Measurements from ENCODE around the gene DYNLT2.
"Not testable (repeated sequence)": the region's sequence is repeated elsewhere in the genome, so short reads cannot be mapped to it uniquely, and the experiment has no call there.

DYNLT2 gene

GRCh38 chr6:169783401-169783800, 32.0 kb upstream of the DYNLT2 start:
- DNase-seq = no peak

GRCh38 chr6:169782966-169783365, 31.6 kb upstream of the DYNLT2 start:
- DNase-seq = no peak

- DNase-seq = no peak
Observed at GRCh38 chr6:169780571-169781091, 29.3 kb upstream of the DYNLT2 start.

- DNase-seq = no peak
Observed at GRCh38 chr6:169779896-169780295, 28.5 kb upstream of the DYNLT2 start.

- DNase-seq = no peak
Observed at GRCh38 chr6:169779092-169779815, 27.9 kb upstream of the DYNLT2 start.

- DNase-seq = no peak
Observed at GRCh38 chr6:169778646-169779045, 27.3 kb upstream of the DYNLT2 start.

- no peak for DNase-seq
Observed at GRCh38 chr6:169777896-169778295, 26.5 kb upstream of the DYNLT2 start.

- no peak for DNase-seq
Observed at GRCh38 chr6:169776379-169776778, 25.0 kb upstream of the DYNLT2 start.

GRCh38 chr6:169775321-169775720, 23.9 kb upstream of the DYNLT2 start:
- DNase-seq = no peak

- no peak for DNase-seq
Observed at GRCh38 chr6:169774347-169774746, 23.0 kb upstream of the DYNLT2 start.

- DNase-seq = no peak
Observed at GRCh38 chr6:169766921-169767736, 15.8 kb upstream of the DYNLT2 start.

GRCh38 chr6:169766232-169766631, 14.9 kb upstream of the DYNLT2 start:
- no peak for DNase-seq

- DNase-seq = not testable (repeated sequence)
Observed at GRCh38 chr6:169765789-169766188, 14.4 kb upstream of the DYNLT2 start.

GRCh38 chr6:169763881-169764280, 12.5 kb upstream of the DYNLT2 start:
- no peak for DNase-seq

GRCh38 chr6:169763308-169763707, 11.9 kb upstream of the DYNLT2 start:
- no peak for DNase-seq

GRCh38 chr6:169755162-169755561, 3.8 kb upstream of the DYNLT2 start:
- no peak for DNase-seq

GRCh38 chr6:169752074-169752623, 777 bp upstream of the DYNLT2 start:
- no peak for DNase-seq

- DNase-seq = no peak
Observed at GRCh38 chr6:169746556-169746955, 4.8 kb downstream of the DYNLT2 start.

- DNase-seq = no peak
Observed at GRCh38 chr6:169745405-169745804, 6.0 kb downstream of the DYNLT2 start.

- DNase-seq = no peak
Observed at GRCh38 chr6:169741344-169741743, 10.0 kb downstream of the DYNLT2 start.

- DNase-seq = no peak
Observed at GRCh38 chr6:169738976-169739529, 12.3 kb downstream of the DYNLT2 start.

- DNase-seq = no peak
Observed at GRCh38 chr6:169738204-169738975, 13.0 kb downstream of the DYNLT2 start.

GRCh38 chr6:169729961-169730360, 21.4 kb downstream of the DYNLT2 start:
- DNase-seq = no peak

All from activated naive CD4-positive, alpha-beta T cell treated with anti-CD3 and anti-CD28 coated beads, Interleukin-2, amount 50 U/mL, for 16 hours (primary cell).